A549 (cell line): ENCODE measurements around the gene DCPS. TPM values are rescaled to one million over a fixed set of nuclear protein-coding genes. Genes with fewer than 3 reads are reported as not detected.
"Not testable (repeated sequence)": the region's sequence is repeated elsewhere in the genome, so short reads cannot be mapped to it uniquely, and the experiment has no call there.

Experiments used
- ATAC-seq, 2 experiments: fragments of 200-7000 bp in 1 of 2; fragments of >200 bp in 1 of 2; cut with Nextera tagmentation in 1 of 2; cut with Tn5 transposase in 1 of 2; 3 replicates each; pipeline versions ENCODE4 v1.8.0 to v1.9.1; 2018 to 2020; ENCODE audit warnings: mild to moderate bottlenecking in 1 of 2, moderate library complexity in 1 of 2
- CTCF ChIA-PET: fragments of 300-600 bp; sonication (Branson Sonifier 250); formaldehyde crosslinking; extraction: SDS; loops from one replicate; lab custom pipeline; 2021; ENCODE audit warnings: antibody characterized with exemption, inconsistent platforms; lab: Yijun Ruan, JAX
- POLR2A ChIA-PET: fragments of 350-600 bp; formaldehyde crosslinking; extraction: SDS; loops from one replicate; lab custom pipeline; 2021; ENCODE audit warnings: antibody characterized with exemption, inconsistent platforms; lab: Yijun Ruan, JAX
- DNase-seq, 2 experiments: peaks; one replicate each; pipeline versions ENCODE4 v3.0.0 to v3.0.0-alpha.2; 2011 to 2016; ENCODE audit warnings: low read depth in 1 of 2, low spot score in 1 of 2
- FAIRE-seq: peaks from 2 replicates; lab custom pipeline; 2011; peaks lifted over from hg19 to GRCh38; lab: Jason Lieb, UNC
- H3K27ac ChIP-seq, 2 experiments: fragments of >200 bp; sonication (Bioruptor Twin); formaldehyde crosslinking; 3 replicates each; pipeline ENCODE4 v1.5.1; 2016 to 2017
- H3K4me1 ChIP-seq: fragments of >200 bp; sonication (Bioruptor Twin); formaldehyde crosslinking; 3 replicates; pipeline ENCODE4 v1.6.1; 2016
- H3K4me2 ChIP-seq: fragments of >200 bp; sonication (Bioruptor Twin); formaldehyde crosslinking; 3 replicates; pipeline ENCODE4 v1.6.1; 2016
- H3K4me3 ChIP-seq: fragments of >200 bp; sonication (Bioruptor Twin); formaldehyde crosslinking; 3 replicates; pipeline ENCODE4 v1.5.1; 2016
- H3K9me3 ChIP-seq: fragments of >200 bp; sonication (Bioruptor Twin); formaldehyde crosslinking; 3 replicates; pipeline ENCODE4 v1.6.1; 2016
- CBX8 ChIP-seq: fragments of 200-600 bp; sonication (generic); IDR thresholded peaks from 2 replicates; pipeline ENCODE4 v1.6.1; 2016
- EHMT2 ChIP-seq: fragments of 200-600 bp; sonication (generic); IDR thresholded peaks from 2 replicates; pipeline ENCODE4 v1.6.1; 2016; ENCODE audit warnings: antibody characterized with exemption, low read depth, mild to moderate bottlenecking, moderate library complexity
- HEYL ChIP-seq: fragments of 250-450 bp; sonication (Bioruptor Pico); IDR thresholded peaks from 2 replicates; pipeline ENCODE4 v1.8.0; 2021; ENCODE audit warnings: mild to moderate bottlenecking, moderate library complexity
- RARB ChIP-seq: fragments of 250-450 bp; sonication (Bioruptor Pico); IDR thresholded peaks from 2 replicates; pipeline ENCODE4 v1.8.0; 2021; ENCODE audit warnings: mild to moderate bottlenecking, moderate library complexity
- WGBS: methylation state at CpG from one replicate; pipeline ENCODE4 v1.1.6; 2017; ENCODE audit errors: missing lambda C conversion rate; 5-methylcytosine and 5-hydroxymethylcytosine counted together
- polyA plus RNA-seq, 4 experiments: library from polyadenylated mRNA; depleted of rRNA in 3 of 4; stranded (reverse); fragments of >200 nt; fragmentation: RNase III in 1 of 4; extraction: RNeasy Plus Mini Kit Qiagen cat#74134 plus additional on column Dnase treatment in 1 of 4; gene quantifications; 2 replicates in 3 of 4; 3 replicates in 1 of 4; pipeline ENCODE4 v1.2.3, GENCODE V29; 2011 to 2017
- small RNA-seq, 6 experiments: library from RNA; depleted of rRNA; stranded (forward); fragments of <200 nt; gene quantifications; one replicate each; pipeline ENCODE3, GENCODE V24; 2012
- TF ChIP-seq, protein P1 (sequence below): fragments of 150-350 bp; IDR thresholded peaks from 2 replicates; pipeline ENCODE4 v1.6.1; 2014; ENCODE audit warnings: low read depth, mild to moderate bottlenecking, low read length

DCPS gene
- polyA plus RNA-seq, 2 of the 4 experiments (the other 2 are of a cell fraction) = 17.8 to 23.0 TPM

DNA sequence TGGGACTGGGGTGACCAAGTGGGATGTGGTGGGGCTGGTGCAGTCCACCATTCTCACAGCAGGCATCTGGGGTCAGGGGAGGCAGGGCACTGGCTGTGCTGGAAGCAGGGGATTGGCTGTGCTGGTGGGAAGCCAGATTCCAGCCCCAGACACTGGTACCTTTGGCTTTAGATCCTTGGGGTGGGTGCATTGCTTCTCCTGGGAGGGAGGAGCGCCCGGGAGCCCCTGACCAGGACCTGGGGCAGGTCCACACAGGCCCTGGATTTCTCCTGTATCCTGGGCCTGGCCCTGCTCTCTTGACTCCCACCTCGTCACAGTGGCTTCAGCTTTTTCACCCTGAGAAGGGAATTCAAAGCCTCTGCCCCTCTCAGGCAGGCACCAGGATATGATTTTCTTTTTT lies 90.2 kb downstream of the DCPS start:
- Histone ChIP-seq H3K27ac (no peak overlapping the region), H3K4me2 (no peak overlapping the region)
- no peak for TF ChIP-seq CBX8
- TF ChIP-seq HEYL = no peak
- TF ChIP-seq, protein P1, sequence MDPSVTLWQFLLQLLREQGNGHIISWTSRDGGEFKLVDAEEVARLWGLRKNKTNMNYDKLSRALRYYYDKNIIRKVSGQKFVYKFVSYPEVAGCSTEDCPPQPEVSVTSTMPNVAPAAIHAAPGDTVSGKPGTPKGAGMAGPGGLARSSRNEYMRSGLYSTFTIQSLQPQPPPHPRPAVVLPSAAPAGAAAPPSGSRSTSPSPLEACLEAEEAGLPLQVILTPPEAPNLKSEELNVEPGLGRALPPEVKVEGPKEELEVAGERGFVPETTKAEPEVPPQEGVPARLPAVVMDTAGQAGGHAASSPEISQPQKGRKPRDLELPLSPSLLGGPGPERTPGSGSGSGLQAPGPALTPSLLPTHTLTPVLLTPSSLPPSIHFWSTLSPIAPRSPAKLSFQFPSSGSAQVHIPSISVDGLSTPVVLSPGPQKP = no peak
- TF ChIP-seq EHMT2 = no peak
- TF ChIP-seq RARB (CRISPR knock-in tag) = no peak
- TF ChIP-seq, all 56 proteins: peak for 0
- no peak for DNase-seq
- ChIA-PET POLR2A (no interaction called here), CTCF (no interaction called here)
- Histone ChIP-seq H3K4me3 (no peak overlapping the region), H3K9me3 (no peaks in the 10 kb centered on the region), H3K4me1 (no peaks in the 10 kb centered on the region)
- ATAC-seq = no peak
- FAIRE-seq = no peak
- WGBS = 90% methylated on average over 3 of the region's 3 CpGs

DNA sequence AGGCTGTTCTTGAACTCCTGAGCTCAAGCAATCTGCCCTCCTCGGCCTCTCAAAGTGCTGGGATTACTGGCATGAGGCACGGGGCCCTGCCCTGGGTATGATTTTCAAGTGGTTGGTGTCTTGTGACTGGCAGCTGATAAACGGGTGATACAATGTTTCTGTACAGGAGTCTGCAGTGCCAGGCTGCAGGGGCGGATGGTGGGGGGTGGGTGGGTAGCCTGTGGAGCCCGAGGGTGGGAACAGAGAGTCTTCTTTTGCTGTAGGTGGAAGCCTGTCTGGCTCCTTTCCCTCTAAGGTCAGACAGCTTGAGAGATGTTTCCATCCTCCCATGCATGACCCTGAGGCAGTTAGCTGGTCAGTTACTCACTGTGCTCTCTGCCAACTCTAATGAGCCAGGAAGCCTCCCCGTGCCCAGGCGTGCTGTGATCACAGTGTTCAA lies 90.8 kb downstream of the DCPS start:
- H3K27ac ChIP-seq, H3K4me3 ChIP-seq, DNase-seq, H3K4me2 ChIP-seq, POLR2A ChIA-PET, ATAC-seq, H3K9me3 ChIP-seq, FAIRE-seq, CTCF ChIA-PET, H3K4me1 ChIP-seq: not testable (repeated sequence)
- 100% methylated on average over 3 of the region's 7 CpGs for WGBS

Small RNAs within 50 kb of the gene (small RNA-seq; reads per million reads assigned to genes)
- 0 to 0.43 (median 0) reads per million in 6 experiments for gene AP001318.3

Other genes with a start within 250 kb of the DCPS start
- gene CDON, start 241.2 kb upstream of the DCPS start, polyA plus RNA-seq (2011; rRNA removed) = 5.6 and 7.8 TPM in 2 replicates
- 1.3 to 1.9 TPM (median 1.7 TPM) in 3 replicates for gene CDON, start 241.2 kb upstream of the DCPS start, polyA plus RNA-seq (2017; fragmentation: RNase III; extraction: RNeasy Plus Mini Kit Qiagen cat#74134 plus additional on column Dnase treatment)
- 16.2 and 20.6 TPM in 2 replicates for gene RPUSD4, start 92.4 kb upstream of the DCPS start, polyA plus RNA-seq (2011; rRNA removed)
- 15.4 to 18.1 TPM (median 16.4 TPM) in 3 replicates for gene RPUSD4, start 92.4 kb upstream of the DCPS start, polyA plus RNA-seq (2017; fragmentation: RNase III; extraction: RNeasy Plus Mini Kit Qiagen cat#74134 plus additional on column Dnase treatment)
- 21.3 and 23.9 TPM in 2 replicates for gene FAM118B, start 92.3 kb upstream of the DCPS start, polyA plus RNA-seq (2011; rRNA removed)
- 14.5 to 15.1 TPM (median 14.9 TPM) in 3 replicates for gene FAM118B, start 92.3 kb upstream of the DCPS start, polyA plus RNA-seq (2017; fragmentation: RNase III; extraction: RNeasy Plus Mini Kit Qiagen cat#74134 plus additional on column Dnase treatment)
- 92.2 and 99.6 TPM in 2 replicates for gene SRPRA, start 35.2 kb upstream of the DCPS start, polyA plus RNA-seq (2011; rRNA removed)
- 43.1 to 47.1 TPM (median 45.1 TPM) in 3 replicates for gene SRPRA, start 35.2 kb upstream of the DCPS start, polyA plus RNA-seq (2017; fragmentation: RNase III; extraction: RNeasy Plus Mini Kit Qiagen cat#74134 plus additional on column Dnase treatment)
- 22.7 and 23.8 TPM in 2 replicates for gene FOXRED1, start 34.9 kb upstream of the DCPS start, polyA plus RNA-seq (2011; rRNA removed)
- 27.8 to 30.1 TPM (median 28.9 TPM) in 3 replicates for gene FOXRED1, start 34.9 kb upstream of the DCPS start, polyA plus RNA-seq (2017; fragmentation: RNase III; extraction: RNeasy Plus Mini Kit Qiagen cat#74134 plus additional on column Dnase treatment)
- gene TIRAP, start 21.0 kb upstream of the DCPS start, polyA plus RNA-seq (2011; rRNA removed) = 4.5 and 7.4 TPM in 2 replicates
- gene TIRAP, start 21.0 kb upstream of the DCPS start, polyA plus RNA-seq (2017; fragmentation: RNase III; extraction: RNeasy Plus Mini Kit Qiagen cat#74134 plus additional on column Dnase treatment) = 4.5 to 5.4 TPM (median 4.9 TPM) in 3 replicates
- 11.9 and 17.3 TPM in 2 replicates for gene ST3GAL4, start 51.6 kb downstream of the DCPS start, polyA plus RNA-seq (2011; rRNA removed)
- gene ST3GAL4, start 51.6 kb downstream of the DCPS start, polyA plus RNA-seq (2017; fragmentation: RNase III; extraction: RNeasy Plus Mini Kit Qiagen cat#74134 plus additional on column Dnase treatment) = 16.5 to 19.7 TPM (median 17.5 TPM) in 3 replicates